HG03575 (cell line): Measurements from ENCODE around the gene FXYD5.
"Not testable (repeated sequence)": the region's sequence is repeated elsewhere in the genome, so short reads cannot be mapped to it uniquely, and the experiment has no call there.

Experiments
- ATAC-seq: cut with Tn5 transposase; IDR thresholded peaks from one replicate; pipeline ENCODE4 v1.9.1; 2021; ENCODE audit not compliant: unreplicated experiment, insufficient number of reproducible peaks, low FRiP score; ENCODE audit errors: extremely low read depth

The FXYD5 gene

DNA sequence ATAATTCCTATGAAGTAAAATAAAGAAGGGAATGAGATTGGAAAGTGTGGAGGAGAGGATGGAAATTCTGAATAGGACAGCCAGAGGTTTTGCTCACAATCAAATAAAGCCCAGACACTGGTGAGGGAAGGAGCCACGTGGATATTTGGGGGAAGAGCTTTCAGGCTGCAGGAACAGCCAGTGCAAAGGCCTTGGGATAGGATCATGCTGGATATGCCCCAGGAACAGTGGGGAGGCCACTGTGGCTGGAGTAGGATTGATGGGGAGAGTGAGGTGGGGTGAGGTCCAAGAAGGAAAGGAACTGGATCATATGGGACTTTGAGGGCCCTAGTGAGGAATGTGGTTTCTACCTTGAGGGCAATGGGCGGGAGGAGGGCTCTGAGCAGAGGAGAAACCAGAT, 4.1 kb upstream of the FXYD5 start:
- ATAC-seq = no peak

DNA sequence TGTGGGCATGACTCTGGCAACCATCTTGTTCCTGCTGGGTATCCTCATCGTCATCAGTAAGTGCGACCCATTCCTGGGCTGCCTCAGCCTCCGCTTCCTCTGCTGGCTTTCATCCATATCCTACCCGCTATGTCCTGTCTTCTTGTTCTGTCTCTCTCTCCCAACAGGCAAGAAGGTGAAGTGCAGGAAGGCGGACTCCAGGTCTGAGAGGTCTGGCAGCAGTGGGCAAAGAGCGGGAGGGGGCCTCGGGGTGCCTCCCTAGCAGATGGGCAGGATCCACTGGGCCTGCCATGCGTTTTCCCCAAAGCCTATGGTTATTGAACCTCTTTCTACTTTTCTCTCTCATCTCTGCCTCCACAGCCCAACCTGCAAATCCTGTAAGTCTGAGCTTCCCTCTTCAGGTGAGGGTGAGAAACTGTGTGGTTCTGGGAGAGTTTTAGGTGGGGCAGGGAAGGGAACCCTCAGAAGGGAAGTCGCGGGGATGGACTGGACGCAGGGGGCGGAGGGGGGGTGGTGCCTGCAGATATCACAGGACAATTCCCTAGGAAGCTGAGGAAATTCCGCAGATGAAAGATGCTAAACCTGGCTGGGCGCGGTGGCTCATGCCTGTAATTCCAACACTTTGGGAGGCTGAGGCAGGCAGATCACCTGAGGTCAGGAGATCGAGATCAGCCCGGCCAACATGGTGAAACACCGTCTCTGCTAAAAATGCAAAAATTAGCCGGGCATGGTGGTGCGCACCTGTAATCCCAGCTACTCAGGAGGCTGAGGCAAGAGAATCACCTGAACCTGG, 3.1 kb upstream of the FXYD5 start:
- ATAC-seq = no peak

DNA sequence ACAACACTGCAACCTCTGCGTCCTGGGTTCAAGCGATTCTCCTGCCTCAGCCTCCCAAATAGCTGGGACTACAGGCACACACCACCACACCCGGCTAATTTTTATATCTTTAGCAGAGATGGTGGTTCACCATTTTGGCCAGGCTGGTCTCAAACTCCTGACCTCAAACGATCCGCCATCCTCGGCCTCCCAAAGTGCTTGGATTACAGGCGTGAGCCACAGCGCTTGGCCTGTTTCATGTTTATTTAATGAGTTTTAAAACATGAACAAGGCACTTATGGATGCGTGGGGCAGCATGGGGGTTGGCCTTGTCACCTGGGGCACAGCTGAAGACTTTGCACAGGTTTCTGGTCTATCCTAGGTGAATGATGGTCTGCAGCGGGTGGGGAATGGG, 1.4 kb upstream of the FXYD5 start:
- not testable (repeated sequence) for ATAC-seq

DNA sequence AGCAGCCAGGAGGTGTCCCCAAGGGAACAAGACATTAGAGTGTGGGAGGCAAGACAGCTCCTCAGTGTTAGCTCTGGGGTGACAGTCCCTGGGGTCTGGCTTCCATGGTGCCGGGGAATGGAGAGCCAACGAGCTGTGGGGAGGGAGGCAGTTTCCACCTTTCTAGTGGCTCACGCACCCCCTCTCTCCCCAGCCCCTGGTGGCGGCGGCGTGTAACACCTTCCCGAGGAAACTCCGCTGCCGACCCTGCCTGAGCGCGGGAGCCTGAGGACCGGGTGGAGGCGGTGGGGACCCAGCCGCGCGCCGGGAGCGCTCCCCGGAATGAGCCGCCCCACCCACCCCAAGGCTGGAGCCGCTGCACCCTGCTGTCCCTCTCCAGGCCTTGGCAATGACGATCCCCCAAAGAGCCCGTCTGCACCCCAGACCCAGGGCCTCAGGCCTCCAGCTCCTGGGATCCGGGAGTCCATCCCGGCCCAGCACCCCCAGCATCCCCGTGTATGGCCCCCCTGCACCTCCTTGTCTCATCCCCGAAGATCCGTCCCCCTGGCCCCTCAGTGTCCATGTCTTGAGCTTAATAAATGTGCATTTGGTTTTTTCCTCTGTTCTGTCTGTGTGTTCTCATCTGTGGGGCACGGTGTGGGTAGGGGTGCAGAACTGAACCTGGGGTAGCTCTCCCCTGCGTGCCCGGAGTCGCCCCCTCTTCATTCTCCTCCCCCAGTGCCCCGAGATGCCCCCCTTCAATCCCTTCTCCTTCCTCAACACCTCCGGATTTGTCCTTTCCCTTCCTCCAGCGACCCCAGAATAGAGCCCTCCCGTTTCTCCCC, 622 bp upstream of the FXYD5 start:
- no peak for ATAC-seq

GRCh38 chr19:35155441-35155840, 906 bp downstream of the FXYD5 start:
- no peak for ATAC-seq

DNA sequence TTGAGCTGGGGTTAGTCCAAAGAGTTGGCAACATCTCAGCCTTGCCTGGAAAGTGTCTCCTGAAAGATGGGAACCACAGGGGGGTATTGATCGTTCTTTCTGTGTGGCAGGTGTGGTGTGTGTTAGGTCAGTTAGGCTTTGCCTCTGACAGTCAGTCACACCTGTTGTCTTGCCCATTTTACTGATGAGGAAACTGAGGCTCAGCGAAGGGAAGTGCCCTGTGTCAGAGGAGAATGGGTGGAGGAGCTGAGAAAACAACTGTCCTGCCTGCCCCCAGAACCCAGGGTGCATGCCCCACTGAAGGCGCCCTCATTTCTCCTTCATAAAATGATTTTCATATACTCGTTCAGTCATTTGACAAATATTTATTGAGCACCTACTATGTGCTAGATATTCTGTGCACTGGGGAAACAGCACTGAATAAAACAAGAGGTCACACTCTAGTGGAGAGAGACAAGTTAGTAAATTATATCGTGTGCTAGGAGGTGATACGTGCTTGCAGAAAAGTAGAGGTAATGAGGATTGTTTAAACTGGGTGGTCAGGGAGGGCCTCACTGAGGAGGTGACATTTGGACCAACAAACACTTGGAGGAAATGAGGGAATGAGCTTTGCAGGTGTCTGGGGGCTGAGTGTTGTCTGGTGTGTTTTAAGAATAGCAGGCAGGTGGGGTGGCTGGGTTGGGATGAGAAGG, 1.6 kb downstream of the FXYD5 start:
- ATAC-seq = no peak

DNA sequence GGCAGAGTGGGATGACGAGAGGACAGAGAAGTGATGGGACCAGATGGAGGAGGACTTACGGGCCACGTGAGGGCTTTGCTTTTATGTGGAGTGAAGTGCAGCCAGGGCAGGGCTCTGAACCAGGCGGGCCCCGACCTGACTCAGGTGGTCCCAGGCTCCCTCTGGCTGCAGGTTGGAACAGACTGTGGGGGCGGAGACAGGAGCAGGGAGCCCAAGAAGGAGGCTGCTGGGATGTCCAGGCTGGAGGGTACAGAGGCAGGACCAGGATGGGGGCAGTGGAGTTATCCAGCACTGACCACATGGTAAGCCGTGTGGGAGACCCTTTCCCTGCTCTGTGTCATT, 2.1 kb downstream of the FXYD5 start:
- ATAC-seq = no peak

GRCh38 chr19:35157431-35157830, 2.9 kb downstream of the FXYD5 start:
- ATAC-seq = no peak

DNA sequence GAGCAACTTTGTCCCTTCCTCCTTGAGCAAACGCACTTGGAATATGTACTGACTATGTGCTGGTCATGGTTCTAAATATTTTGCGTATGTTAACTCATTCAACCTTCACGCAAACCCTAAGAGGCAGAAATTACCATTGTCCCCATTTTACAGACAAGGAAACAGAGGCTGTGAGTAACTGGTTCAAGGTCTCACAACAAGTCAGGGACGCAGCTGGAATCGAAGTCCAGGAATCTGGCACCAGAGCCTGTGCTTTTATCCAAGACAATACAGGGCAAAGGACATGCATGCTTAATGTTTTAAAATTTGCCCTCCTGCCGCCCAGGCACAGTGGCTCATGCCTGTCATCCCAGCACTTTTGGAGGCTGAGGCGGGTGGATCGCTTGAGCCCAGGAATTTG, 5.1 kb downstream of the FXYD5 start:
- no peak for ATAC-seq

- ATAC-seq = no peak
These were observed 6.3 kb downstream of the FXYD5 start for GRCh38 chr19:35160629-35161433.

DNA sequence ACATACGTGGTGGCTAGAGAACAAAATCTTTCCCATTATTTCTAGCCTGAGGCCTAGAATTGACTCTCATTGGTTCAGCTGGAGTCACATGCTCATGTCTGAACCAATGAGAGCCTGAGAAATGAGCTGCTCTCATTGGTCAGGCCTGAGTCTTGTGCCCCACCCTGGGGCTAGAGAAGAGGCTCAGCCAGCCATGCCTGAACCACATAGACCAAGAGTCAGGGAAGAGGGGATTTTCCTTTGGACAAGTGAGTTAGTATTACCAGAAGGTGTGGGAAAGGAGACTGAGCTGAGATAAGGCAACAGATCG, 6.9 kb downstream of the FXYD5 start:
- no peak for ATAC-seq

DNA sequence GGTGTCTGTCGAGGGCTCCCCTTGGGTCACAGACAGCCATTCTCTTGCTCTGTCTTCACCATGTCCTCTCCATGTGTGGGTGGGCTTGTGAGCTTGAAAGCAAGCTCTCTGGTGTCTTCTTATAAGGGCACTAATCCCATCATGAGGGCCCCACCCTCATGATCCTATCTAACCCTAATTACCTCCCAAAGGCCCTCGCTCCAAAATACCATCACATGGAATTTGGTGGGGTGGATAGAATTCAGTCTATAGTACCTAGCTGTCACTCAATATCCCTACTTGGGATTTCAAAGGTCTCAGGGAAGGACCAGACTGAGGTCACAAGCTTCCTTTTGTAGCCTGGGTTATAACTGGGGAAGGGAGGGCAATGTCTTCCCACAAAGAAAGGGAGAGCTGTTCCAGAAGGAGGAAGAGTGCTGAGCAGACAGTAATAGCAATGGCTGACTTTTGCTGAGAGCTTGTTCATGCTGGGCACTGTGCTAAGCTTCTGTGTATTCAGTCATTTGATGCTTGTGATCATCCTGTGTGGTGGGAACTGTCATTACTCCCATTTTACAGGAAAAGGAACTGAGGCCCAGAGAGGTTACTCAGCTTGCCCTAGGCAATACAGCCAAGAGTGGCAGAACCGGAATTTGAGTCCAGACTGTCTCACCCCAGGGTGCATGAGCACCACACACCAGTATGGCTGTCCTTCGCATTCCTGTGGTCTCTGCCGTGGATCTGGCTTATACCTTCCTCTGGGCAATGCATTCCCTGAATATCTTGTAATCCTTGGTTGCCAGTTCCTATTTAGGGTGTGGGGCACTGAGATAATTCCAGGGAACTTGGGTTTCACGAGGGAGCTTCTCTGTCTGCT, 8.2 kb downstream of the FXYD5 start:
- no peak for ATAC-seq

DNA sequence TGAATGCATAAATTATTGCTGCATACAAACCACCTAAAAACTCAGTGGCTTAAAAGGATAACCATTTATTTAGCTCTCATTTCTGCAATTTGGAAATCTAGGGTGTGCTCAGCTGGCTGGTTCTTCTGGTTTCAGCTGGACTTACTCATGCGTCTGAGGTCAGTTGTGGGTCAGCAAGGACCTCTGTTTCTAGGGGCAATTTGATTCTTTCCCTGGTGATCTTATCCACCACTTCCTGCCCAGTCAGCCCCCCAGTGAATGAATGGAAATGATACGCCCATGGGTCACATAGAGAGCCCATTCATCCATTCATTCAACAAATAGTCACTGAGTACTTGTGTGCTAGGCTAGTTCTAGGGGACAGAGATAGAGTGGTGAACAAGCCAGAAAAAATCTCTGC, 9.9 kb downstream of the FXYD5 start:
- ATAC-seq = no peak

DNA sequence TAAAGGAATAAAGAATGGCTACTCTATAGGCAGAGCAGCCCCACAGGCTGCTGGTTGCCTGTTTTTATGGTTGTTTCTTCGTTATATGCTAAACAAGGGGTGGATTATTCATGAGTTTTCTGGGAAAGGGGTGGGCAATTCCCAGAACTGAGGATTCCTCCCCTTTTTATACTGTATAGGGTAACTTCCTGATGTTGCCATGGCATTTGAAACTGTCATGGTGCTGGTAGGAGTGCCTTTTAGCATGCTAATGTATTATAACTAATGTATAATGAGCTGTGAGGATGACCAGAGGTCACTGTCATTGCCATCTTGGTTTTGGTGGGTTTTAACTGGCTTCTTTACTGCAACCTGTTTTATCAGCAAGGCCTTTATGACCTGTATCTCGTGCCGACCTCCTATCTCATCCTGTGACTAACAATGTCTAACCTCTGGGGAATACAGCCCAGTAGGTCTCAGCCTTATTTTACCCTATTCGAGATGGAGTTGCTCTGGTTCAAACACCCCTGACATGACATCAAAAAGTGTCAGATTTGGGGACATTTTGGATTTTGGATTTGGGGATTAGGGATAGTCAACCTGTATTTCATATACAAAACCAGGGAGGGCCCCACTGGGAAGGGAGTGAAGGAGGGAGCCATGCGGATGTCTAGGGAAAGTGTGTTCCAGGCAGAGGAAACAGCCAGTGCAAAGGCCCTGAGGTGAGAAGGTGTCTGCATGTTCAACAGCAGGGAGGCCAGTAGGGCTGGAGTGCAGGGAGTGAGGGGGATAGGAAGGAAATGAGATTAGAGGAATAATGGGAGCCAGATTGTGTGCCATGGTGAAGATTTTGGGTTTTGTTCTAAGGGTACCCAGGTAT, 10.9 kb downstream of the FXYD5 start:
- ATAC-seq = no peak

GRCh38 chr19:35166100-35167063, 11.8 kb downstream of the FXYD5 start:
- ATAC-seq = no peak

DNA sequence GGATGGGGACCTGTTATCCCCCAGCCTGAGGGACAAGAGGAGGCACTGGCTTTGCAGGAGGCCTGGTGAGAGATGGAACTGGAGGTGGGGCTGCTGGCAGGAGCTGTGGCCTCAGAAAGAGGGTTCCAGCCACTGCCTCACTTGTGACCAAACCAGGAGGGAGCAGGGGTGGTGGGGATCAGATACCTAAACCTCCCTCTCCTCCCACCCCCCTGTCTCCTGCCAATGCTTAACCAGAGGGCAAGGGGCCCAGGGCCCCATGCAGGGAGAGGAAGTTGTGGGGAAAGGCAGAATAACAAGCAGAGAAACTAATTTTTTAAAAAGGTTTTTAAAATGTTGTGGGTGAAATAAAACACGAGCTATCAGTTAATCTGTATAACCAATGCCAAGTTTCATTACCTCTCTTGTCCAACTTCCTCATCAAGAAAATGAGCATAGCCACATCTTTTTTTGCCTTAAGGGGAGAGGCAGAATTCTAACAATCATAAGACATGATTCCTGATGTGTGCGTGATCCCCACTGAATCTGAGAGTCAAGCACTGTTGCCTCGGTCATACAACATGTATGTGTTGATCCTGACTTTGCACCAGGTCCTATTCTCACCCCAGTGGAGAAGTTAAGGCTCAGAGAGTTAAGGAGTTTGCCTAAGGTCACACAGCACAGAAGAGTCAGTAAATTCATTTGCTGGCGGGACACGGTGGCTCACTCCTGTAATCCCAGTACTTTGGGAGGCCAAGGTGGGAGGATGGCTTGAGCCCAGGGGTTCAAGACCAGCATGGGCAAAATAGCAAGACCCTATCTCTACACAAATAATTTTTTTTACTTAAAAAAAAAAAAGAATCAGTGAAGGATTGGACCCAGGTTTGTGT, 12.9 kb downstream of the FXYD5 start:
- no peak for ATAC-seq
